ENCODE data around the gene EPHB3. TPM values are rescaled to one million over a fixed set of nuclear protein-coding genes. Genes with fewer than 3 reads are reported as not detected.

Gene EPHB3
- total RNA-seq = under 1 TPM in 1 of 2 experiments, not detected in 1; 0.25 TPM

- H3K4me1 Mint-ChIP-seq = peaks cover 11% of the 10 kb centered on the region
- POLR2A ChIA-PET = interaction anchor here (0.5 to 1.6 kb wide), 3 partner anchors 217 to 243 kb away, joined by 3 to 12 read pairs (median 4); no protein-coding TSS in a partner anchor
- H3K27me3 Mint-ChIP-seq = peaks cover 59% of the 10 kb centered on the region
- DNase-seq = peak; percentile 91
- ATAC-seq (ENCODE audit: low read depth) = peak; percentile 91
- H3K4me3 Mint-ChIP-seq = peak within 1 kb of the TSS; percentile 69
- H3K27ac Mint-ChIP-seq = no peak within 1 kb of the TSS
- no peaks in the 10 kb centered on the region for H3K36me3 Mint-ChIP-seq
- no peaks in the 10 kb centered on the region for H3K9me3 Mint-ChIP-seq
These were observed at the start of gene EPHB3 for GRCh38 chr3:184561061-184561912. EPHB3 (plus strand) TSS chr3:184561785; CDS start chr3:184562236, 451 bp downstream.

- peaks cover 8% of the 10 kb centered on the region for H3K4me1 Mint-ChIP-seq
- ATAC-seq (ENCODE audit: low read depth) = no peak
- no peak overlapping the region for H3K27ac Mint-ChIP-seq
- H3K27me3 Mint-ChIP-seq = peaks cover 64% of the 10 kb centered on the region
- POLR2A ChIA-PET = no interaction called here
- no peak overlapping the region for H3K4me3 Mint-ChIP-seq
- H3K36me3 Mint-ChIP-seq = no peaks in the 10 kb centered on the region
- no peak for DNase-seq
- H3K9me3 Mint-ChIP-seq = no peaks in the 10 kb centered on the region
These were observed 49.0 kb upstream of the EPHB3 start for GRCh38 chr3:184512621-184513020.

- POLR2A ChIA-PET = interaction anchor here (0.8 kb wide), 1 partner anchor 12 kb away, joined by 3 read pairs; no protein-coding TSS in a partner anchor
These were observed 48.1 kb upstream of the EPHB3 start for GRCh38 chr3:184513276-184514170.

DNA sequence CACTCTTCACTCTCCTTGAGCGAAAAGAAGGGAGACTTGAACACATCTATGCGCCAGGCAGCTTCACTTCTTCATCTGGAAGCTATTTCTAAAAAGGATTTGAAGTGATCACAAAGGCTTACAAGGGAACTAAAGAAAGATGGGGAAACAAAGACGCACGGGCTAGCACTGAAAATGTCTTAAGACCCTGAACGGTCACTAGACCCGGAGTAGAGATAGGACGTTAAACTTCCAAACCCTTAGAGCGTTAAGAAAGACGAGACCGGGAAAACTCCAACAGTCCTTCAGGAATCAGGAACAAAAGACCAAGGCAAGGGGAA, 47.5 kb upstream of the EPHB3 start:
- Mint-ChIP-seq H3K4me1 (peaks cover 8% of the 10 kb centered on the region), H3K27me3 (peaks cover 79% of the 10 kb centered on the region), H3K36me3 (no peaks in the 10 kb centered on the region), H3K4me3 (peak overlapping the region; percentile 61), H3K9me3 (no peaks in the 10 kb centered on the region), H3K27ac (no peak overlapping the region)
- ATAC-seq (ENCODE audit: low read depth) (no peak), DNase-seq (no peak)
- POLR2A ChIA-PET = interaction anchor here (0.8 kb wide), 1 partner anchor 12 kb away, joined by 3 read pairs; no protein-coding TSS in a partner anchor

More at GRCh38 chr3:184513276-184514170, 48.1 kb upstream of the EPHB3 start:
- H3K4me1 Mint-ChIP-seq = peaks cover 8% of the 10 kb centered on the region
- no peaks in the 10 kb centered on the region for H3K9me3 Mint-ChIP-seq
- DNase-seq (peak; percentile 85), ATAC-seq (ENCODE audit: low read depth) (peak; percentile 99)
- H3K36me3 Mint-ChIP-seq = no peaks in the 10 kb centered on the region
- H3K4me3 Mint-ChIP-seq = peak overlapping the region; percentile 61
- no peak overlapping the region for H3K27ac Mint-ChIP-seq
- peaks cover 73% of the 10 kb centered on the region for H3K27me3 Mint-ChIP-seq

DNA sequence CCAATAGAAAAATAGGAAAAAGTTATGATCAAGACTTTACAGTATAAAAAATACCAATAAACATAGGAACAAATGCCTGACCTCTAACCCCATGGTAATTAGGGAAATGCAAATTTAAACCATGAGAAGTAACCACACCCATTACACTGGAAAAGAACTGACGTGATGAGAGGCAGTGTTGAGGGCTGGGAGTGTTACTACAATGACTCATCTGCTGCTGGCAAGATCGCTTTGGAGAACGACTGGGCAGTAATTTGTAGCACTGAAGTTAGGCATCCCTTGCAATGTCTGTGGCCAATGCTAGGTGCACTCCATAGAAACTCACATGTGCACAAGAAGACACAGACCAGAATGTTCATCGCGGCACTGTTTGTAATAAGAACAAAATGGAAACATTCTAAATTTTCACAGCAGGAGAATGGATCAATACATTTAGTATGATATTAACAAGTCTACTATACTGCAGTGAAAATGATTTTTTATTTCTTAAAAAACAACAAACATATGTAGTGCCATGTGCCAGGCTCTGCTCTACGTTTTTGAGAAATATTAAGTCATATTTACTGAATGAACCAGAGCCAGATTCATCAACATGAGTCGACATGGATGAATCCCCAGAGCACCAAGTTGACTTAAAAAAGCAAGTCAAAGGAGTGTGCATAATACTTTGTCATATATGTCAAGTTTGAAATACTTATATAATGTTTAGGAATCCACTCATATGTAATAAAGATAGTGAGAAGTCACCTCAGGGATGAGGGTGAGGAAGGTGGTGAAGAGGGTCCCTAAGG, 37.6 kb upstream of the EPHB3 start:
- ATAC-seq (ENCODE audit: low read depth) = peak; percentile 31
- H3K27ac Mint-ChIP-seq = no peak overlapping the region
- no peaks in the 10 kb centered on the region for H3K9me3 Mint-ChIP-seq
- H3K4me3 Mint-ChIP-seq = no peak overlapping the region
- no peaks in the 10 kb centered on the region for H3K36me3 Mint-ChIP-seq
- H3K4me1 Mint-ChIP-seq = peaks cover 9% of the 10 kb centered on the region
- POLR2A ChIA-PET = no interaction called here
- no peak for DNase-seq
- H3K27me3 Mint-ChIP-seq = peaks cover 51% of the 10 kb centered on the region

DNA sequence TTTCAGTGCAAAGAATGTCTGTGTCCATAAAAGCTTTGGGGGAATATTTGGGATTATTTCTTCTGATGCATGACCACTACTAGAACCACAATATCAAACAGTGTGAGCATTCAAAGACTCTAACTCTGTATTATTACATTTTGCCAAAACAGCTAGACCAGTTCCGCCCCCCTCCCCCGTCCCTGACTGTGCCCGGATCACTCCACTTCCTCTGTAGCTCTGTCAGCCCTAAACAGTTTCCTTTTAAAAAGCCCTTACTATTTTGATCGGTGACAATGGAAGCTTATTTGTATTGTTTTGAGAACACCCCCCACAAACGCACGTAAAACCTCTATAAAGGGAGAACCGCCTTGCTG, 36.6 kb upstream of the EPHB3 start:
- peaks cover 9% of the 10 kb centered on the region for H3K4me1 Mint-ChIP-seq

DNA sequence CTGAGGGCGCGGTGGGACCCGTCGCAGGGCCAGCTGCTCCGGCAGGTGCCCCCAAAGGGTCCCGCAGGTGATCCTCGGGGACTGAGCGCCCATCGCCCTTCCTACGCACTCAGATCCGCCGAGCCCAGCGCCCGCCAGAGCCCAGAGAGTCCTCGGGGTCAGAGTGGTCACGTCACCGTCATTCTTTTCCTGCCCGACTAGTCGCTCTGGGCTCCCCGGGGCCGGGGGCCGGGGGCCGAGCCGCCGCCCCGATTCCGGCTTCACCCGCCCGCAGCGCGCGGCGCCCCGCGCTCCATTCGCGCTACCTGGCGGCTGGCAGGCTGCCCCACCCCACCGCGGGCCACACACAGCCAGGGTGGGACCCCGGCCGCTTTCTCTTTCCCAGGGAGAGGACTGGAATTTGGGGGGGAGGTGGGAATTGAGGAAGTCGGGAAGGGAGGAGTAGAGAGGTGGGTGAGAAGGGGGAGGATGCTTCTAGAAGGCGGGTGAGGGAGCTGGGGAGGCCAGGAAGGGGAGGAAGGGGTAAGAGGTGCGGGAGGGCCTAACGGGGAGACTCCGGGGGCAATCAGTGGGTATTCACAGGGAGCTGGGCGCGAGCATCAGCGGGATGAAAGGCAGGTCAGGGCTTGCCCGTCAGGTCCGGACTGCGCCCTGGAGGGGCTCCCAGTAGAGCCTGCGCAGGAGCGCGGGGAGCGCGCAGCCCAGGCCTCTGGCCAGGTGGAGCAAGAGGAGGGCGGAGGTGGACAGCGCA, 36.1 kb upstream of the EPHB3 start:
- no peaks in the 10 kb centered on the region for H3K9me3 Mint-ChIP-seq
- POLR2A ChIA-PET = interaction anchor here (0.7 to 1.6 kb wide), 3 partner anchors 12 to 377 kb away, joined by 3 read pairs; no protein-coding TSS in a partner anchor
- ATAC-seq (ENCODE audit: low read depth) = peak; percentile 50
- peaks cover 9% of the 10 kb centered on the region for H3K4me1 Mint-ChIP-seq
- H3K36me3 Mint-ChIP-seq = no peaks in the 10 kb centered on the region
- peak overlapping the region; percentile 88 for H3K4me3 Mint-ChIP-seq
- H3K27me3 Mint-ChIP-seq = peaks cover 53% of the 10 kb centered on the region
- peak; percentile 55 for DNase-seq
- H3K27ac Mint-ChIP-seq = peak overlapping the region; percentile 74

More for the DNA sequence above, 36.6 kb upstream of the EPHB3 start:
- POLR2A ChIA-PET = interaction anchor here (0.7 to 1.6 kb wide), 3 partner anchors 11 to 376 kb away, joined by 3 read pairs; no protein-coding TSS in a partner anchor
- peak overlapping the region; percentile 74 for H3K27ac Mint-ChIP-seq
- no peaks in the 10 kb centered on the region for H3K9me3 Mint-ChIP-seq
- H3K4me3 Mint-ChIP-seq = peak overlapping the region; percentile 88
- DNase-seq (no peak), ATAC-seq (ENCODE audit: low read depth) (peak; percentile 84)
- H3K36me3 Mint-ChIP-seq = no peaks in the 10 kb centered on the region
- H3K27me3 Mint-ChIP-seq = peaks cover 51% of the 10 kb centered on the region

DNA sequence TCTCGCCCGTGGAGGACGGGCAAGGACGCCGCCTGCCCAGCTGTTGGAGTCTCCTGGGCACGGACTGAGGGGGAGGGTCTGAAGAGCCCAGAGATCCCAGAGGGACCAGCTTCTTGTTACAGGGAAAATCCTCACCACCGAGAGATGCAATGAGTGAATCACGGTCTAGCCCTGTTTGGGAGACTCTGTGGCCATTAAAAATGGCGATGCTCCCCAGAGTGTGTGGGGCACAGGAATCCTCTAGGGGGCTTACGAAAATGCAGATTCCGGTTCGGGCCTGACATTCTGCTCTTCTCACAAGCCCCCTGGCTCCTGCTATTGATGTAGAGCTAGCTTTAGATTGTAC, 35.5 kb upstream of the EPHB3 start:
- H3K27me3 Mint-ChIP-seq = peaks cover 58% of the 10 kb centered on the region
- H3K27ac Mint-ChIP-seq = no peak overlapping the region
- no peaks in the 10 kb centered on the region for H3K36me3 Mint-ChIP-seq
- DNase-seq (no peak), ATAC-seq (ENCODE audit: low read depth) (no peak)
- POLR2A ChIA-PET = interaction anchor here (1.1 to 1.6 kb wide), 2 partner anchors 12 to 285 kb away, joined by 3 read pairs; no protein-coding TSS in a partner anchor
- H3K4me3 Mint-ChIP-seq = peak overlapping the region; percentile 67
- H3K9me3 Mint-ChIP-seq = no peaks in the 10 kb centered on the region
- peaks cover 9% of the 10 kb centered on the region for H3K4me1 Mint-ChIP-seq

DNA sequence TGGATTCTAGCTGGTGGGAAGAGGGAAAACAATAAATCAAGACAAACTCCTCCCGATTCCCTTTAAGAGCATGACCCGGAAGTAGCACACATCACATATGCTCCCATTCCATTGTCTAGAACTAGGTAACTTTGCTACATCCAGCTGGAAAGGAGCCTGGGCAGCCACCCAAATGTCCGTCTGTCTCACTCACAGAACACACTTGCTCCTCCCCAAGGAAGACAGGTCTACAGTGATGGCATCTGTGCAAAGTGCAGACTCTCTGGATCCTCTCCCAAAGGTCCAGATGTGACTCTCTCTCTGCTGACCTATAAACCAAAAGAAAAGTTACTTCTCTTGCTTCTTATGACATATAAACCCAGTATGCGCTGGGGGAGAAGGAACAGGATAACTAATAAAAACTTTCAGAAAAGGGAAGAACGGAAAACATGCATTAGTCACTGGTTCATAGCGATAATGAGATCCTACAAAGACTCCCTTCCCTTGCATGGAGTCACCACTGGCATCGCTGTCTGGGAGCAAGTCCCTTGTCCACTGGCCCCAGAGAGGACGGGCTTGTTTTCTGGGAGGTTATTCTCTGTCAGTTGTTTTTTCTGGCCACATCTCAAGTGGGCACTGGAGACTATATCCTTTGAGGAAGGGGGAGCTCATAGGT, 29.8 kb upstream of the EPHB3 start:
- no peaks in the 10 kb centered on the region for H3K4me1 Mint-ChIP-seq

DNA sequence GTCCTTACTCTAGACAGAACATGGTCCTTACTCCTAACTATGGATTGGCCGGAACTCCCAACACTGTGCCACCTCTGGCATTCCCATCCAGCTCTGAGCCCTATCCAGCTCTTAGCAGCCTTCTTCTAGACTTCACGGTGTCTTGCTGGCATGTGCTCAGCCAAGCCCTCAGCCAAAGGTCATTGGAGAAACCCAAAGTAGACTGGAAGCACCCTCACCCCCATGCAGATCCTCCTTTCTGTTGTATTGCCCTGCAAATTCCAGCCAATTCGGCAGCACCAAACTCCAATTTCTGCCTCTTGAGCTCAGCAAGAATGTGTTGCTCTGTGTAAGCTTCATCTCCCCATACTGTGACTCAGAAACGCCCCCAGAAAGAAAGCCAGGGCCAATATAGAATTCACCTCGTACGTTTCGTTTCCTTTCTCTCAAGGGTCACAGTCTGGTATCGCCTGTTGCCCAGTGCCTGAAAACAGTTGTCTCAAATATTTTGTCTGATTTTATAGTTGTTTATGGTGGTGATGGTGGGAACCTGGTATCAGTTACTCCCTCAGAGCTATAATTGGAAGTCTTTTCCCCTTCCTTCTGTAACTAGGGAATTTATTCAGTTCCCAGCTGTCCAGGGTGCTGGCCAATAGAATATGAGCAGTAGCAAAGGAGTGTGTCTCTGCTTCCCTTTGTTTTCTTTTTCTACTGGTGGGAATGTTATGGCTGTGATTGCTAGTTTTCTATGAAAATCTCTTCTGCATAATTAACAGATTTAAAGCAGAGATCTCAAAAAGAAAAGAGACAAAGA, 28.4 kb upstream of the EPHB3 start:
- POLR2A ChIA-PET = no interaction called here
- Mint-ChIP-seq H3K4me3 (no peak overlapping the region), H3K27me3 (peaks cover 27% of the 10 kb centered on the region), H3K27ac (no peak overlapping the region), H3K4me1 (no peaks in the 10 kb centered on the region), H3K36me3 (no peaks in the 10 kb centered on the region), H3K9me3 (no peaks in the 10 kb centered on the region)
- no peak for DNase-seq
- ATAC-seq (ENCODE audit: low read depth) = no peak

More for the DNA sequence above, 29.8 kb upstream of the EPHB3 start:
- H3K4me3 Mint-ChIP-seq = no peak overlapping the region
- ATAC-seq (ENCODE audit: low read depth) = no peak
- no peaks in the 10 kb centered on the region for H3K36me3 Mint-ChIP-seq
- no peak overlapping the region for H3K27ac Mint-ChIP-seq
- no peak for DNase-seq
- peaks cover 37% of the 10 kb centered on the region for H3K27me3 Mint-ChIP-seq
- POLR2A ChIA-PET = no interaction called here
- H3K9me3 Mint-ChIP-seq = no peaks in the 10 kb centered on the region

DNA sequence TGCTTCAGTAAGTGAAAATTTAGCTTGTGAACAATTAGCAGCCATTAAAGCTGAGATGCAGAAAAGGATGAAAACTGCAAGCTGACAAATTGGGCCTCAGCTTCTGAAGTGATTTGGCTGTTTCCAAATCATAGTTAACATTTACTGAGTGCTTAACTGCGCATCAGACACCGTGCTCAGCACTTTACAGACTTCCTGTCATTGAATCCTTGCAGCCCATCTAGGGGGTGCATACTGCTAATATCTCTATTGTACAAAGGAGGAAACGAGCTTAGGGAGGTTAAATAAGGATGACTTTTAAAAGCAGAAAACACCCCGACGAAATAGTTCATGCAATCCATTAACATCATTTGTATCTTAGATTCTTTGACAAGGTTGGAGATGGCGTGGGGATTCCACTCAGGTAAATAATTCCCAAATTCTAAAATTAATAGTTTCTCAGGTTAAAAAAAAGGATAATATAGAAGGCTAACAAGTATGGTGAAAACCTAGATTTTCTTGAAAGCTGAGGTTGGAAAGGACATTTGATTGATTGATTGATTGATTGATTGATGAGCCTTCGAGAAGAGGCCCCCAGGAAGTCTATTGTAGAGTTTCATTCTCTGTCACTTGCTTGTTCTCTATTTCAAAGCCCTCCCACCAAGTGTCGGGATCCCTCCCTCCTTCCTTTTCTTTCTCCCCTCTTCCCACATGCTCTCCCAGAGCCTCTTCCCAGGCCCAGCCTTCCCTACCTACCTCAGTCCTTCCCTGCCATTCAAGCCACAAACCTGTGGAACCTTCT, 23.5 kb upstream of the EPHB3 start:
- DNase-seq (no peak), ATAC-seq (ENCODE audit: low read depth) (no peak)
- no peaks in the 10 kb centered on the region for H3K36me3 Mint-ChIP-seq
- no peak overlapping the region for H3K4me3 Mint-ChIP-seq
- peaks cover 2% of the 10 kb centered on the region for H3K4me1 Mint-ChIP-seq
- H3K27me3 Mint-ChIP-seq = peaks cover 25% of the 10 kb centered on the region
- no peaks in the 10 kb centered on the region for H3K9me3 Mint-ChIP-seq
- no peak overlapping the region for H3K27ac Mint-ChIP-seq
- POLR2A ChIA-PET = no interaction called here

Data from activated naive CD8-positive, alpha-beta T cell treated with anti-CD3 and anti-CD28 coated beads, Interleukin-2, amount 10 ng/mL, durations not matched to agents 7 days and 5 days (primary cell).